ENCODE data around the gene GMPR.

DNA sequence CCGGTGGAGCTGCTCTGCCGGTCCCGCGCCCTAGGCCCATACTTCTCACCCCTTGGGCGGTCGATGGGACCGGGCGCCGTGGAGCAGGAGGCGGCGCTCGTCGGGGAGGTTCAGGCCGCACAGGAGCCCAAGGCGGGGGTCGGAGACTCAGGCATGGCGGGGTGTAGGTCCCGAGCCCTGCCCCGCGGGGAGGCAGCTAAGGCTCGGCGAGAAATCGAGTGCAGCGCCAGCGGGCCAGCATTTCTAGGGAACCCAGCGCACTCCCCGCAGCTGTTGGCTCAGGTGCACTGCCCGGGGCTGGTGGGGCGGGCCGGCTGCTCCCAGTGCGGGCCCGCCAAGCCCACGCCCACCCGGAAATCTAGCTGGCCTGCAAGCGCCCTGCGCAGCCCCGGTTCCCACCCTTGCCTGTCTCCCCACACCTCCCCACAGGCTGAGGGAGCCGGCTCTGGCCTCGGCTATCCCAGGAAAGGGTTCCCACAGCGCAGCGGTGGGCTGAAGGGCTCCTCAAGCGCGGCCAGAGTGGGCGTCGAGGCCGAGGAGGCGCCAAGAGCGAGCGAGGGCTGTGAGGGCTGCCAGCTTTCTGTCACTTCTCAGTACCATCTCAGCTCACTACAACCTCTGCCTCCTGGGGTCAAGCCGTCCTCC, 40.2 kb upstream of the GMPR start:
- TF ChIP-seq, protein P1, sequence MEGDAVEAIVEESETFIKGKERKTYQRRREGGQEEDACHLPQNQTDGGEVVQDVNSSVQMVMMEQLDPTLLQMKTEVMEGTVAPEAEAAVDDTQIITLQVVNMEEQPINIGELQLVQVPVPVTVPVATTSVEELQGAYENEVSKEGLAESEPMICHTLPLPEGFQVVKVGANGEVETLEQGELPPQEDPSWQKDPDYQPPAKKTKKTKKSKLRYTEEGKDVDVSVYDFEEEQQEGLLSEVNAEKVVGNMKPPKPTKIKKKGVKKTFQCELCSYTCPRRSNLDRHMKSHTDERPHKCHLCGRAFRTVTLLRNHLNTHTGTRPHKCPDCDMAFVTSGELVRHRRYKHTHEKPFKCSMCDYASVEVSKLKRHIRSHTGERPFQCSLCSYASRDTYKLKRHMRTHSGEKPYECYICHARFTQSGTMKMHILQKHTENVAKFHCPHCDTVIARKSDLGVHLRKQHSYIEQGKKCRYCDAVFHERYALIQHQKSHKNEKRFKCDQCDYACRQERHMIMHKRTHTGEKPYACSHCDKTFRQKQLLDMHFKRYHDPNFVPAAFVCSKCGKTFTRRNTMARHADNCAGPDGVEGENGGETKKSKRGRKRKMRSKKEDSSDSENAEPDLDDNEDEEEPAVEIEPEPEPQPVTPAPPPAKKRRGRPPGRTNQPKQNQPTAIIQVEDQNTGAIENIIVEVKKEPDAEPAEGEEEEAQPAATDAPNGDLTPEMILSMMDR (IDR thresholded peaks at IDR 0.05) = no peak
- no peak for TF ChIP-seq POLR2A (IDR thresholded peaks at IDR 0.05)
